Trophoblast cell (in vitro differentiated cells and primary cell): ENCODE measurements around the gene OTUD6A.
A peak's percentile ranks its signal among the peaks of the same experiment; 100 is the strongest.

ENCODE experiments used
- DNase-seq, 2 donors: peaks; one replicate each; pipeline ENCODE4 v3.0.0-alpha.2; 2016
- H2AFZ ChIP-seq: 2 replicates; pipeline ENCODE4 v1.6.1; 2013; ENCODE audit warnings: low read length, moderate library complexity, mild to moderate bottlenecking; ENCODE audit not compliant: insufficient read depth, poor library complexity
- H2AK5ac ChIP-seq: 2 replicates; pipeline ENCODE4 v1.6.1; 2013; ENCODE audit warnings: mild to moderate bottlenecking, low read length
- H2BK120ac ChIP-seq: 2 replicates; pipeline ENCODE4 v1.6.1; 2013; ENCODE audit warnings: low read length, mild to moderate bottlenecking, moderate library complexity; ENCODE audit not compliant: insufficient read depth, poor library complexity
- H2BK12ac ChIP-seq: 2 replicates; pipeline ENCODE4 v1.6.1; 2013; ENCODE audit warnings: mild to moderate bottlenecking, low read length, moderate library complexity
- H2BK5ac ChIP-seq: 2 replicates; pipeline ENCODE4 v1.6.1; 2013; ENCODE audit warnings: low read length, low read depth, moderate library complexity, mild to moderate bottlenecking; ENCODE audit not compliant: poor library complexity
- H3K14ac ChIP-seq: 2 replicates; pipeline ENCODE4 v1.6.1; 2013; ENCODE audit warnings: mild to moderate bottlenecking, low read length
- H3K18ac ChIP-seq: 2 replicates; pipeline ENCODE4 v1.6.1; 2013; ENCODE audit warnings: mild to moderate bottlenecking, low read length
- H3K23ac ChIP-seq: 2 replicates; pipeline ENCODE4 v1.6.1; 2013; ENCODE audit warnings: low read length
- H3K27ac ChIP-seq: 2 replicates; pipeline ENCODE4 v1.5.1; 2013; ENCODE audit warnings: low read depth, mild to moderate bottlenecking, inconsistent platforms, low read length, moderate library complexity
- H3K27me3 ChIP-seq: 2 replicates; pipeline ENCODE4 v1.6.1; 2013; ENCODE audit warnings: inconsistent platforms, mild to moderate bottlenecking, low read length, moderate library complexity; ENCODE audit not compliant: insufficient read depth
- H3K36me3 ChIP-seq, 2 experiments: 1 replicate in 1 of 2; 2 replicates in 1 of 2; pipeline ENCODE4 v1.6.1; 2013; ENCODE audit warnings: low read length in 2 of 2, mild to moderate bottlenecking in 2 of 2, moderate library complexity in 1 of 2; ENCODE audit not compliant: insufficient read depth in 2 of 2, control insufficient read depth in 1 of 2
- H3K4ac ChIP-seq: 2 replicates; pipeline ENCODE4 v1.6.1; 2013; ENCODE audit warnings: low read depth, mild to moderate bottlenecking, low read length, moderate library complexity
- H3K4me1 ChIP-seq, 2 experiments: 1 replicate in 1 of 2; 2 replicates in 1 of 2; pipeline ENCODE4 v1.6.1; 2013; ENCODE audit warnings: low read length in 2 of 2, mild to moderate bottlenecking in 2 of 2, moderate library complexity in 1 of 2; ENCODE audit not compliant: insufficient read depth in 2 of 2, control insufficient read depth in 1 of 2
- H3K4me2 ChIP-seq: 2 replicates; pipeline ENCODE4 v1.6.1; 2013; ENCODE audit warnings: inconsistent platforms, mild to moderate bottlenecking, low read length, moderate library complexity
- H3K4me3 ChIP-seq: 2 replicates; pipeline ENCODE4 v1.5.1; 2013; ENCODE audit warnings: mild to moderate bottlenecking, low read depth, low read length, inconsistent platforms
- H3K79me1 ChIP-seq: one replicate; pipeline ENCODE4 v1.6.1; 2013; ENCODE audit warnings: low read length
- H3K79me2 ChIP-seq: 2 replicates; pipeline ENCODE4 v1.6.1; 2013; ENCODE audit warnings: low read length, mild to moderate bottlenecking; ENCODE audit not compliant: control insufficient read depth, insufficient read depth, poor library complexity
- H3K9ac ChIP-seq: 2 replicates; pipeline ENCODE4 v1.6.1; 2013; ENCODE audit warnings: mild to moderate bottlenecking, low read length
- H3K9me3 ChIP-seq: 2 replicates; pipeline ENCODE4 v1.6.1; 2013; ENCODE audit warnings: low read depth, mild to moderate bottlenecking, control low read depth, inconsistent platforms, low read length; ENCODE audit not compliant: insufficient read depth
- H4K12ac ChIP-seq: 2 replicates; pipeline ENCODE4 v1.6.1; 2013; ENCODE audit warnings: low read depth, mild to moderate bottlenecking, low read length, moderate library complexity
- H4K8ac ChIP-seq: 2 replicates; pipeline ENCODE4 v1.6.1; 2013; ENCODE audit warnings: low read depth, mild to moderate bottlenecking, low read length, moderate library complexity
- H4K91ac ChIP-seq: one replicate; pipeline ENCODE4 v1.6.1; 2013; ENCODE audit warnings: low read depth, mild to moderate bottlenecking, low read length, moderate library complexity
- WGBS: extraction: QIAGEN DNeasy Blood & Tissue Kit; methylation state at CpG from one replicate; pipeline ENCODE4 v1.1.7; 2013; ENCODE audit warnings: missing lambda C conversion rate; ENCODE audit not compliant: insufficient read length, insufficient coverage; ENCODE audit errors: extremely low coverage; 5-methylcytosine and 5-hydroxymethylcytosine counted together

The OTUD6A gene

DNA sequence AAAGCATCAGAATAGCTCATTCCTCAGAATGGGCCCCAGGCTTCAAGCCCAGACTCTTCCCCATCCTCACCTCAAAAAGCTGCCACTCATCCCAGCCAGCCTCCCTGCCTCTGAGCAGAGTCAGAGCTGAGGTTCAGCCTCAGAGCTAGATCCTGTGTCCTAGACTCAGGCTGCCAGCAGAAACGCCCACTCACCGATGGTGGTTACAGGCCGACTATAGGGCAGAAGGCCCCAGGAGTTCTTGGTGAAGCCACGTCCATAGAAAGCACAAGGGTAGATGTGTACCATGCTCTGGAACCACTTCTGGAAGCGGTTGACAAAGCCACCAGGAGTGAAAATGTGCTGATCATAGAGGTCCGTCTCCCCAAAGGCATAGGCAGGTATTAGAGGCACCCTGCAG, 20.3 kb upstream of the OTUD6A start:
- H3K9ac ChIP-seq: no peak overlapping the region
- H2BK12ac ChIP-seq: no peak overlapping the region
- no peak overlapping the region for H3K14ac ChIP-seq
- H3K18ac ChIP-seq: no peak overlapping the region
- H2BK5ac ChIP-seq: no peak overlapping the region
- no peaks in the 10 kb centered on the region for H3K27me3 ChIP-seq
- H4K12ac ChIP-seq: no peak overlapping the region
- no peak overlapping the region for H2BK120ac ChIP-seq
- no peak overlapping the region for H2AFZ ChIP-seq
- DNase-seq: no peak
- H4K91ac ChIP-seq: no peak overlapping the region
- no peaks in the 10 kb centered on the region for H3K36me3 ChIP-seq
- H3K4ac ChIP-seq: no peak overlapping the region
- no CpG with 5 or more reads among the region's 6 CpGs for WGBS
- H4K8ac ChIP-seq: no peak overlapping the region
- H2AK5ac ChIP-seq: no peak overlapping the region
- no peaks in the 10 kb centered on the region for H3K9me3 ChIP-seq
- no peak overlapping the region for H3K4me2 ChIP-seq
- no peaks in the 10 kb centered on the region for H3K4me1 ChIP-seq
- no peak overlapping the region for H3K4me3 ChIP-seq
- H3K79me2 ChIP-seq: no peaks in the 10 kb centered on the region
- H3K27ac ChIP-seq: no peak overlapping the region
- H3K23ac ChIP-seq: no peak overlapping the region
- H3K79me1 ChIP-seq: no peaks in the 10 kb centered on the region

DNA sequence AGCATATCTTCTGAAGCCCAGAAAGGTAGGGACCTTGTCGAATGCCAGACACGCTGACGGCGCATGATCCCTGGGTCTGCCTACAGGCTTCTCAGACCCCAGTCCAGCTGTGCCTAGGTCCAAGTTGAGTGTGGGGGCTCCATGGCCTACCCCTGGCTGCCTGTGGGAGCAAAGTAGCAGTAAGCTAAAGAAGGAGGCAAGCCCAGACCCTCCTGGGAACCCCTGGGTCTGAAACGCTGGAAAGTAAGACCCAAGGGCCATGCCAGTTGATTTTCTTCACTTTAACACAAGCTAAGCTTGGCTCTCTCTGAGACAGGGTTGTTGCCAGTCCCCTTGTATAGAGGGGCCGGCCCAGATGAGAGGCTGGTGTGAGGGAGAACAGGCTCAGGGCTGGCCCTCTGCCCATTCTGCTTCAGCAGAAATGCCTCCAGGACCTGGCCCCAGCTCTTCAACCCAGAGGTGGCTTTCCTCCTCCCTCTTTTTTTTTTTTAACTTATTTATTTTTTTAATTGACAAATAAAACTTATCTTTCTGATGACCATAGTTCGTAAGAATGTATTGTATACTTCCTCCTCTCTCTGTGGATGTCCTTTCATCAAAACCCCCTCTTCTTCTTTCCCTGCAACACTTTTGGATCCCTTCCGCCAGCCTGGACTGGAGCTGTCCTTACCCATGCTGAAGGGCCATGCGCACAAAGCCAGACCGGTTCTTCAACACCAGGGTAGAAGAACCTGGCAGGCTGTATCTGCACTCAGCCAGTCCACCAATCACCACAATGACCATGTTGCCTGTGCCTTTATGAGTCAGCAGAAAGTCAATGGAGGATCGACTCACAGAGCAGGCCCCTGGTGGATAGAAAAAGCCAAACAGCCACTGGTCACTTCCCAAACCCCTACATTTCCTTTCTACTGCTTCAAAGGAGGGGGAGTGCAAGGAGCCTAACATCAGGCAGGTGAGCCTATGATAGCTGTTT, 19.6 kb upstream of the OTUD6A start:
- Histone ChIP-seq H2AFZ (no peak overlapping the region), H2BK120ac (no peak overlapping the region), H3K4me2 (no peak overlapping the region), H3K36me3 (no peaks in the 10 kb centered on the region), H4K8ac (no peak overlapping the region), H2BK12ac (no peak overlapping the region), H3K4ac (no peak overlapping the region), H3K23ac (no peak overlapping the region), H3K4me1 (no peaks in the 10 kb centered on the region), H3K14ac (no peak overlapping the region), H4K91ac (no peak overlapping the region), H3K79me2 (no peaks in the 10 kb centered on the region), H2BK5ac (no peak overlapping the region), H3K9me3 (no peaks in the 10 kb centered on the region), H3K27me3 (no peaks in the 10 kb centered on the region), H3K79me1 (no peaks in the 10 kb centered on the region), H3K18ac (no peak overlapping the region), H3K27ac (no peak overlapping the region), H3K4me3 (no peak overlapping the region), H4K12ac (no peak overlapping the region), H3K9ac (no peak overlapping the region), H2AK5ac (no peak overlapping the region)
- WGBS: no CpG with 5 or more reads among the region's 11 CpGs
- DNase-seq: peak in 1 of 2 donors; percentile 10

DNA sequence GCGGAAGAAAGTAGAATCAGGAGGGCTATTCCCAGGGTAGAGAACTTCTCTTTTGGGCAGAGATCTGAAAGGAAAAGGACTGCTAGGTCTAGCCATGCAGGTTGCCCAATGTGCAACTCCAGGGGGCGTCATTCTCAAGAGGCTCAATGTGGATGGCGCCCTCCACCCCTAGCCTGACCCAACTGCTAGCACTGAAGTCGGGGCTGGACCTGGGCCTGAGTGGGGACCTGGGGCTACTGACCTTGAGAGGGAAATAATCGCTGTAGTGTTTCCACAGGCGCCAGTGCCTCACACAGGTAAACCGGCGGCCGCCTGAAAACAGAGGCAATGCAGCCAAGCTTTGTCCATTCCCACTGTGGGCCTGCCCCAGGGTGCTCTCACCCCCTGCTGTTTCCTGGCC, 18.6 kb upstream of the OTUD6A start:
- H3K4me1 ChIP-seq: no peaks in the 10 kb centered on the region
- H3K9me3 ChIP-seq: no peaks in the 10 kb centered on the region
- no peak for DNase-seq
- no peak overlapping the region for H3K4me3 ChIP-seq
- no peak overlapping the region for H3K9ac ChIP-seq
- no peak overlapping the region for H2BK5ac ChIP-seq
- H3K14ac ChIP-seq: no peak overlapping the region
- H3K36me3 ChIP-seq: no peaks in the 10 kb centered on the region
- H4K8ac ChIP-seq: no peak overlapping the region
- no peak overlapping the region for H3K18ac ChIP-seq
- no peak overlapping the region for H3K4ac ChIP-seq
- H2BK12ac ChIP-seq: no peak overlapping the region
- no peak overlapping the region for H2BK120ac ChIP-seq
- no CpG with 5 or more reads among the region's 9 CpGs for WGBS
- H3K4me2 ChIP-seq: no peak overlapping the region
- H3K27me3 ChIP-seq: no peaks in the 10 kb centered on the region
- H2AFZ ChIP-seq: no peak overlapping the region
- H4K91ac ChIP-seq: no peak overlapping the region
- no peak overlapping the region for H4K12ac ChIP-seq
- H3K79me1 ChIP-seq: no peaks in the 10 kb centered on the region
- no peaks in the 10 kb centered on the region for H3K79me2 ChIP-seq
- H3K23ac ChIP-seq: no peak overlapping the region
- H2AK5ac ChIP-seq: no peak overlapping the region
- H3K27ac ChIP-seq: no peak overlapping the region

DNA sequence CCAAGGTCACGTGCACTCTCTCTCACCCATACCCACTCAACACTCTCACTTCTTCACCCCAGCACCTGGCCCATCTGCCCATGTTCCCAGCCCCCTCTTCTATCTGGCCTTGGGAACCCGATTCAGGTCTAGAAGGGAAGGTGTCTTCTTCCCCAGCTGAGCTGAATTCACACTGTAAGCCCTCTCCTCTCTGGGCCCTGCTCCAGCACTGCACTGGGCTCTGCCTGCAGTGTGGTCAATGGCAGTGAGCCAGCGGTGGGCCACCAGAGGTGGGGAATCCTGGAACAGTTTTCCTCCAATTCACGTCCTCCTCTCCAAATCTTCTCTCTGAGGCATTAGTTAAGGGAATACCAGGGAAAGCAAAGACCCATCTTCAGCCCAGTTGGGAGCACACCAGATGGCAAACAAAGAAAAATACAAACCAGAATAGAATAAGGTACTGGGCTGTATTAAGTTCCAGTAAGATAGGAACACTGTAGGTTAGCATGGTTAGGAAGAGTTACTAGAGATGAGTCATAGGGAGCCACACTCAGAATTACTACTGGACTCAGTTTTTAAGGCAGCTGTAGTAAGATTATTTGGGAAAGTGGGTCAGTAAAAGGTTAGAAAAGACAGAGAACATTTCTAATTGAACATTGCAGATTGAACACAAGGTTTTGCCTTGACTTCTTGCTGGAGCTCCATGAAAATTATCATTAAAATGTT, 17.6 kb upstream of the OTUD6A start:
- WGBS: no CpG with 5 or more reads among the region's 4 CpGs
- no peaks in the 10 kb centered on the region for H3K9me3 ChIP-seq

More for the DNA sequence above, 17.6 kb upstream of the OTUD6A start:
- H3K27me3 ChIP-seq: no peaks in the 10 kb centered on the region
- H2AFZ ChIP-seq: no peak overlapping the region
- no peak overlapping the region for H4K12ac ChIP-seq
- H3K79me2 ChIP-seq: no peaks in the 10 kb centered on the region
- no peak overlapping the region for H2BK120ac ChIP-seq
- no peak overlapping the region for H3K23ac ChIP-seq
- no peak overlapping the region for H3K27ac ChIP-seq
- H2BK5ac ChIP-seq: no peak overlapping the region
- no peaks in the 10 kb centered on the region for H3K79me1 ChIP-seq
- H3K9ac ChIP-seq: no peak overlapping the region
- H3K36me3 ChIP-seq: no peaks in the 10 kb centered on the region
- no peak overlapping the region for H4K91ac ChIP-seq
- H4K8ac ChIP-seq: no peak overlapping the region
- no peak for DNase-seq
- H3K4ac ChIP-seq: no peak overlapping the region
- H3K4me3 ChIP-seq: no peak overlapping the region
- no peak overlapping the region for H2AK5ac ChIP-seq
- no peak overlapping the region for H2BK12ac ChIP-seq
- no peaks in the 10 kb centered on the region for H3K4me1 ChIP-seq
- H3K18ac ChIP-seq: no peak overlapping the region
- no peak overlapping the region for H3K14ac ChIP-seq
- H3K4me2 ChIP-seq: no peak overlapping the region
